ENCODE data around the gene MBNL1. TPM values are rescaled to one million over a fixed set of nuclear protein-coding genes. Genes with fewer than 3 reads are reported as not detected.
"Not testable (repeated sequence)": the region's sequence is repeated elsewhere in the genome, so short reads cannot be mapped to it uniquely, and the experiment has no call there.

The MBNL1 gene
- total RNA-seq, 1 donor from 2014 or later = 69.4 TPM

- Mint-ChIP-seq H3K4me3 (no peak overlapping the region), H3K27me3 (no peaks in the 10 kb centered on the region), H3K27ac (no peak overlapping the region), H3K4me1 (ENCODE audit: unreplicated experiment) (peaks cover 14% of the 10 kb centered on the region), H3K36me3 (peaks cover 25% of the 10 kb centered on the region), H3K9me3 (no peaks in the 10 kb centered on the region)
- TF ChIP-seq, protein P1, sequence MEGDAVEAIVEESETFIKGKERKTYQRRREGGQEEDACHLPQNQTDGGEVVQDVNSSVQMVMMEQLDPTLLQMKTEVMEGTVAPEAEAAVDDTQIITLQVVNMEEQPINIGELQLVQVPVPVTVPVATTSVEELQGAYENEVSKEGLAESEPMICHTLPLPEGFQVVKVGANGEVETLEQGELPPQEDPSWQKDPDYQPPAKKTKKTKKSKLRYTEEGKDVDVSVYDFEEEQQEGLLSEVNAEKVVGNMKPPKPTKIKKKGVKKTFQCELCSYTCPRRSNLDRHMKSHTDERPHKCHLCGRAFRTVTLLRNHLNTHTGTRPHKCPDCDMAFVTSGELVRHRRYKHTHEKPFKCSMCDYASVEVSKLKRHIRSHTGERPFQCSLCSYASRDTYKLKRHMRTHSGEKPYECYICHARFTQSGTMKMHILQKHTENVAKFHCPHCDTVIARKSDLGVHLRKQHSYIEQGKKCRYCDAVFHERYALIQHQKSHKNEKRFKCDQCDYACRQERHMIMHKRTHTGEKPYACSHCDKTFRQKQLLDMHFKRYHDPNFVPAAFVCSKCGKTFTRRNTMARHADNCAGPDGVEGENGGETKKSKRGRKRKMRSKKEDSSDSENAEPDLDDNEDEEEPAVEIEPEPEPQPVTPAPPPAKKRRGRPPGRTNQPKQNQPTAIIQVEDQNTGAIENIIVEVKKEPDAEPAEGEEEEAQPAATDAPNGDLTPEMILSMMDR (conservative IDR thresholded peaks at IDR 0.05) = no peak
- no peak for DNase-seq (ENCODE audit: extremely low spot score, unreplicated experiment)
These were observed 165.4 kb downstream of the MBNL1 start for GRCh38 chr3:152434142-152434541.

DNA sequence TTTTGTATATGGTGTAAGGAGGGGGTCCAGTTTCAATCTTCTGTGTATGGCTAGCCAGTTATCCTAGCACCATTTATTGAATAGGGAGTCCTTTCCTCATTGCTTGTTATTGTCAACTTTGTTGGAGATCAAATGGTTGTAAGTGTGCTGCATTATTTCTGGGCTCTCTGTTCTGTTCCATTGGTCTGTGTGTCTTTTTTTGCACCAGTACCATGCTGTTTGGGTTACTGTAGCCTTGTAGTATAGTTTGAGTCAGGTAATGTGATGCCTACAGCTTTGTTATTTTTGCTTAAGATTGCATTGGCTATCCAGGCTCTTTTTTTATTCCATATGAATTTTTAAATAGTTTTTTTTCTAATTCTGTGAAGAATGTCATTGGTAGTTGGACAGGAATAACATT is 166.5 kb downstream of the MBNL1 start:
- H3K27ac Mint-ChIP-seq; H3K4me3 Mint-ChIP-seq; H3K27me3 Mint-ChIP-seq; H3K9me3 Mint-ChIP-seq; DNase-seq (ENCODE audit: extremely low spot score, unreplicated experiment): not testable (repeated sequence)
- peaks cover 25% of the 10 kb centered on the region for H3K36me3 Mint-ChIP-seq
- H3K4me1 Mint-ChIP-seq (ENCODE audit: unreplicated experiment) = peaks cover 14% of the 10 kb centered on the region

DNA sequence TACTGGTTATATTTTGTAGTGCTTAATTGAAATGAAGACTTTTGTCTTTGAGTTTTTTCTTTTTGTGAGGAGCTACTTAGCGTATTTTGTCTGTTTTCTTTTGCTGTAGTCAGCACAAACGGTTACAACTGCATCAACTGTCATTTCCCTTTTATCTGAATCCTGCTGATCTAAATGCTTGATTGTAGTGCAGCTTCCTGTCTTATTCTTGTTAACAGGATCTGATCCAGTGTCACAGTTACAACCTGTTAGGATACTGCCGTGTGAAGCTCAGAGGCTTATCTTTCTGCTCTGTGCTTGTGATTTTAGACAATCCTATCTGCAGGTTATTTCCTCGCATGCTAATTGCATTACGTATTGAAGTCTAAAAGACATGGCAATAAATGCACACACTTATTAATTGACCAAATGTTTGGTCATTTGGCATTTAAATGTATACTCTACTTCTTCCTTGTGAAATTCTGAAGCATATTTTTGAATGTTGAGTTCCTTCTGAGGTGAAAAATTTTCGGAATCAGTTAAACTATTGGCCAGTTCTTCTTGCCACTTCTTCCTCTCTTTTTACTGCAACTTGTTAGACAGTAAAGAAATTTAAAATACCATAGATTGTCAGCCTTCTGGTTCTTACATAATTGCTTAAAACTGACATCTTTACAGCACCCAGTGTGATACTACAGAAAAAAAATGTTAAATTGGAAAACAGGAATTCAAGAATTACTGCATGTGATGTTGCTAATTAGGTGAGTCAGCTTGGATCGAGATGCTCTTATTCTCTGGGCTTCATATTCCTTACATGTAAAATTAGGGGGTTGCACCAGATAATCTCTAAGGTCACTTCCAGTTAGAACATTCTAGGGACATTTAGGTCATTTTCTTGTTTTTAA is 168.2 kb downstream of the MBNL1 start:
- DNase-seq (ENCODE audit: extremely low spot score, unreplicated experiment) = no peak
- no peak overlapping the region for H3K4me3 Mint-ChIP-seq
- H3K36me3 Mint-ChIP-seq = peaks cover 25% of the 10 kb centered on the region
- H3K4me1 Mint-ChIP-seq (ENCODE audit: unreplicated experiment) = peaks cover 10% of the 10 kb centered on the region
- no peaks in the 10 kb centered on the region for H3K9me3 Mint-ChIP-seq
- H3K27ac Mint-ChIP-seq = no peak overlapping the region
- TF ChIP-seq, protein P1 (conservative IDR thresholded peaks at IDR 0.05) = no peak
- no peaks in the 10 kb centered on the region for H3K27me3 Mint-ChIP-seq

DNA sequence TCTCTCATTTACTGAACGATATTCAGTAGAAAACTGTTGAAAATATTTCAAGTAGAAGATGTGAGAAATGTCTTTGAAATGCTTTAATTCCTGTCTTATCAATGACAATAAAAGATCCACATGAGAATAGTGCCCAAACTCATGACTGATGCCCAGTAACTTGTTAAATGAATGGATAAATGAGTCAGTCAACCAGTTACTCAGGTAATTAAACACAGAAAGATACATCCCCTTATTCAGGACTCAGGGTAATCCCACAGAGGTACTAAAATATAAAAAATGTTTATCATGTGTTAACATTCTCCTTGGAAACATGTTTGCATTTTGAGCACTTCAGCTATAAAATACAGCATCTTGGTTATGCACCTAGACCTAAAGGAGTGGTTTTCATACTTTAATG is 169.5 kb downstream of the MBNL1 start:
- no peak for DNase-seq (ENCODE audit: extremely low spot score, unreplicated experiment)
- Mint-ChIP-seq H3K27ac (no peak overlapping the region), H3K4me1 (ENCODE audit: unreplicated experiment) (peaks cover 13% of the 10 kb centered on the region), H3K27me3 (no peaks in the 10 kb centered on the region), H3K4me3 (no peak overlapping the region), H3K36me3 (peaks cover 20% of the 10 kb centered on the region), H3K9me3 (no peaks in the 10 kb centered on the region)
- TF ChIP-seq, protein P1 (conservative IDR thresholded peaks at IDR 0.05) = no peak

DNA sequence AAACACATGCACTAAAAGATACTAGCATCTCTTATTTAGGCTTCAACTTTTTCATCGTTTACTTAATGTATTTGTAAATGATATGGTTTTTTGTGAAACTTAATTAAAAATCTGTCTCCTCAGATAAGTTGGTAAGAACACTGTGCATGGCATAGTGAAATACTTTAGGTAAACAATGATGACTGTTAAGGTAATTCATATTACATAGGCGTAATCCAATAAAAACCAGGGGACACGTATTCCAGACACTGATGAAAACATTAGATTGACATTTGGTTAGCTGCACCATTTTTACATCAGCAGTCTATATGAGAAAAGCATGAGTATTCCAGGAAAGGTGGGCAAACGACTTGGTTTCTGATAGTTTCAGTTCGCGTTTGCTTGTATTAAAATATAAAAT is 170.0 kb downstream of the MBNL1 start:
- TF ChIP-seq, protein P1 (conservative IDR thresholded peaks at IDR 0.05) = no peak
- no peak overlapping the region for H3K4me3 Mint-ChIP-seq
- H3K27me3 Mint-ChIP-seq = no peaks in the 10 kb centered on the region
- no peak for DNase-seq (ENCODE audit: extremely low spot score, unreplicated experiment)
- peaks cover 20% of the 10 kb centered on the region for H3K36me3 Mint-ChIP-seq
- H3K4me1 Mint-ChIP-seq (ENCODE audit: unreplicated experiment) = peaks cover 14% of the 10 kb centered on the region
- no peaks in the 10 kb centered on the region for H3K9me3 Mint-ChIP-seq
- no peak overlapping the region for H3K27ac Mint-ChIP-seq

GRCh38 chr3:152440243-152440642 is 171.5 kb downstream of the MBNL1 start:
- DNase-seq (ENCODE audit: extremely low spot score, unreplicated experiment); H3K4me3 Mint-ChIP-seq; H3K27me3 Mint-ChIP-seq; H3K9me3 Mint-ChIP-seq; H3K36me3 Mint-ChIP-seq; H3K27ac Mint-ChIP-seq: not testable (repeated sequence)
- H3K4me1 Mint-ChIP-seq (ENCODE audit: unreplicated experiment) = peaks cover 20% of the 10 kb centered on the region

Data from type B pancreatic cell (in vitro differentiated cells).